Small intestine (tissue), 7 donors: ENCODE measurements around the gene RIMS1. TPM values are rescaled to one million over a fixed set of nuclear protein-coding genes. Genes with fewer than 3 reads are reported as not detected.

Experiments used
- DNase-seq, 2 donors: peaks; one replicate each; pipeline versions ENCODE4 v3.0.0 to v3.0.0-alpha.2; 2013
- FAIRE-seq: peaks from 2 replicates; lab custom pipeline; 2012; peaks lifted over from hg19 to GRCh38; lab: Jason Lieb, UNC
- H3K27ac ChIP-seq, 3 donors: one replicate each; pipeline ENCODE4 v1.5.1; 2013; ENCODE audit warnings: low read length in 2 of 3, mild to moderate bottlenecking in 2 of 3, control low read depth in 1 of 3, inconsistent platforms in 1 of 3, low read depth in 1 of 3, moderate library complexity in 1 of 3
- H3K27me3 ChIP-seq, 3 donors: one replicate each; pipeline ENCODE4 v1.6.1; 2013; ENCODE audit warnings: low read length in 3 of 3, inconsistent platforms in 1 of 3; ENCODE audit not compliant: control insufficient read depth in 3 of 3, insufficient read depth in 3 of 3
- H3K36me3 ChIP-seq, 3 donors: one replicate each; pipeline ENCODE4 v1.6.1; 2013; ENCODE audit warnings: low read length in 3 of 3, inconsistent platforms in 1 of 3, low read depth in 1 of 3, mild to moderate bottlenecking in 1 of 3, moderate library complexity in 1 of 3; ENCODE audit not compliant: control insufficient read depth in 3 of 3, insufficient read depth in 2 of 3
- H3K4me1 ChIP-seq, 3 donors: one replicate each; pipeline ENCODE4 v1.6.1; 2013; ENCODE audit warnings: low read length in 2 of 3, inconsistent platforms in 1 of 3, low read depth in 1 of 3, mild to moderate bottlenecking in 1 of 3, moderate library complexity in 1 of 3; ENCODE audit not compliant: control insufficient read depth in 3 of 3, insufficient read depth in 2 of 3
- H3K4me3 ChIP-seq, 3 donors: one replicate each; pipeline ENCODE4 v1.5.1; 2013; ENCODE audit warnings: low read length in 3 of 3, control low read depth in 1 of 3, inconsistent platforms in 1 of 3, low read depth in 1 of 3, mild to moderate bottlenecking in 1 of 3, moderate library complexity in 1 of 3
- H3K9me3 ChIP-seq, 2 donors: one replicate each; pipeline ENCODE4 v1.6.1; 2013; ENCODE audit warnings: low read depth in 1 of 2, low read length in 1 of 2; ENCODE audit not compliant: control insufficient read depth in 2 of 2, insufficient read depth in 1 of 2
- WGBS, 3 donors: extraction: QIAGEN DNeasy Blood & Tissue Kit; methylation state at CpG; one replicate each; pipeline ENCODE4 v1.1.7; 2013; 5-methylcytosine and 5-hydroxymethylcytosine counted together
- polyA plus RNA-seq, 4 donors: library from polyadenylated mRNA; stranded (reverse) in 3 of 4; unstranded in 1 of 4; fragments of 200-250 nt in 3 of 4; fragments of 120-200 nt in 1 of 4; gene quantifications; one replicate each; pipeline versions ENCODE4 v1.2.1 to v1.2.3, GENCODE V29; 2013
- donor health status: healthy with polysubstance abuse.
- donor health status: control.
- donor health status: control.
- donor health status: Bipolar disorder and iron deficiency.
- donor health status: healthy.

The RIMS1 gene
- polyA plus RNA-seq, 4 donors: 0.27 to 1.4 (median 0.52) TPM; not detected in 1

- H3K9me3 ChIP-seq: no peaks in the 10 kb centered on the region
- H3K27me3 ChIP-seq: no peaks in the 10 kb centered on the region
- DNase-seq: no peak
- no peaks in the 10 kb centered on the region for H3K36me3 ChIP-seq
- H3K4me1 ChIP-seq: no peaks in the 10 kb centered on the region
- no peak overlapping the region for H3K4me3 ChIP-seq
- no peak for FAIRE-seq
- H3K27ac ChIP-seq: no peak overlapping the region
Observed at GRCh38 chr6:72040111-72040510, 153.8 kb downstream of the RIMS1 start.

GRCh38 chr6:72042088-72042487, 155.7 kb downstream of the RIMS1 start:
- Histone ChIP-seq H3K9me3 (no peaks in the 10 kb centered on the region), H3K27ac (no peak overlapping the region), H3K4me1 (no peaks in the 10 kb centered on the region), H3K27me3 (no peaks in the 10 kb centered on the region), H3K36me3 (no peaks in the 10 kb centered on the region), H3K4me3 (no peak overlapping the region)
- 73 to 82% (median 74%) methylated on average over 2 of the region's 2 CpGs for WGBS, 3 donors
- DNase-seq (no peak), FAIRE-seq (no peak)

- FAIRE-seq (no peak), DNase-seq (no peak)
- H3K27me3 ChIP-seq: no peaks in the 10 kb centered on the region
- 56 to 63% (median 60%) methylated on average over 2 of the region's 2 CpGs for WGBS, 3 donors
- no peak overlapping the region for H3K4me3 ChIP-seq
- no peak overlapping the region for H3K27ac ChIP-seq
- H3K9me3 ChIP-seq: no peaks in the 10 kb centered on the region
- H3K4me1 ChIP-seq: no peaks in the 10 kb centered on the region
- H3K36me3 ChIP-seq: no peaks in the 10 kb centered on the region
Observed at GRCh38 chr6:72048080-72048479, 161.7 kb downstream of the RIMS1 start.

GRCh38 chr6:72049376-72049775, 163.0 kb downstream of the RIMS1 start:
- H3K27ac ChIP-seq: no peak overlapping the region
- DNase-seq (no peak), FAIRE-seq (no peak)
- no peaks in the 10 kb centered on the region for H3K36me3 ChIP-seq
- H3K27me3 ChIP-seq: no peaks in the 10 kb centered on the region
- no peak overlapping the region for H3K4me3 ChIP-seq
- 74 to 83% (median 76%) methylated on average over 3 of the region's 3 CpGs for WGBS, 3 donors
- H3K4me1 ChIP-seq: no peaks in the 10 kb centered on the region
- no peaks in the 10 kb centered on the region for H3K9me3 ChIP-seq

- 65 to 70% (median 66%) methylated on average over 6 of the region's 6 CpGs for WGBS, 3 donors
- no peaks in the 10 kb centered on the region for H3K9me3 ChIP-seq
- no peak overlapping the region for H3K27ac ChIP-seq
- no peaks in the 10 kb centered on the region for H3K4me1 ChIP-seq
- H3K36me3 ChIP-seq: no peaks in the 10 kb centered on the region
- FAIRE-seq: no peak
- no peaks in the 10 kb centered on the region for H3K27me3 ChIP-seq
- H3K4me3 ChIP-seq: no peak overlapping the region
- no peak for DNase-seq
Observed at GRCh38 chr6:72061286-72061685, 174.9 kb downstream of the RIMS1 start.

GRCh38 chr6:72064399-72064975, 178.1 kb downstream of the RIMS1 start:
- Histone ChIP-seq H3K27me3 (no peaks in the 10 kb centered on the region), H3K9me3 (no peaks in the 10 kb centered on the region), H3K4me1 (no peaks in the 10 kb centered on the region), H3K27ac (no peak overlapping the region), H3K36me3 (no peaks in the 10 kb centered on the region), H3K4me3 (no peak overlapping the region)
- DNase-seq (no peak), FAIRE-seq (no peak)
- WGBS, 3 donors: 65 to 81% (median 77%) methylated on average over 7 of the region's 7 CpGs

- no peaks in the 10 kb centered on the region for H3K9me3 ChIP-seq
- WGBS, 3 donors: 88 to 92% (median 92%) methylated on average over 1 of the region's 1 CpG
- no peak overlapping the region for H3K4me3 ChIP-seq
- H3K36me3 ChIP-seq: no peaks in the 10 kb centered on the region
- H3K4me1 ChIP-seq: no peaks in the 10 kb centered on the region
- H3K27ac ChIP-seq: no peak overlapping the region
- DNase-seq: no peak
- no peaks in the 10 kb centered on the region for H3K27me3 ChIP-seq
- FAIRE-seq: no peak
Observed at GRCh38 chr6:72078096-72078495, 191.7 kb downstream of the RIMS1 start.

- no peak for FAIRE-seq
- H3K27ac ChIP-seq: no peak overlapping the region
- WGBS, 3 donors: 66 to 78% (median 73%) methylated on average over 2 of the region's 2 CpGs
- no peak for DNase-seq
- no peaks in the 10 kb centered on the region for H3K27me3 ChIP-seq
- H3K9me3 ChIP-seq: no peaks in the 10 kb centered on the region
- no peaks in the 10 kb centered on the region for H3K4me1 ChIP-seq
- H3K36me3 ChIP-seq: no peaks in the 10 kb centered on the region
- H3K4me3 ChIP-seq: no peak overlapping the region
Observed at GRCh38 chr6:72080260-72080941, 194.1 kb downstream of the RIMS1 start.

- Histone ChIP-seq H3K9me3 (no peaks in the 10 kb centered on the region), H3K27me3 (no peaks in the 10 kb centered on the region), H3K36me3 (no peaks in the 10 kb centered on the region), H3K27ac (no peak overlapping the region), H3K4me1 (no peaks in the 10 kb centered on the region), H3K4me3 (no peak overlapping the region)
- no peak for FAIRE-seq
- DNase-seq: no peak
Observed at GRCh38 chr6:72081871-72082270, 195.5 kb downstream of the RIMS1 start.
